ENCODE results near the gene AFF3. TPM values are rescaled to one million over a fixed set of nuclear protein-coding genes. Genes with fewer than 3 reads are reported as not detected.

The AFF3 gene
- total and polyA plus RNA-seq, 10 of the 15 experiments (the other 5 are each of a cell fraction or from before 2014, with no cell fraction given), result 0.26 to 5.5 (median 3.0) TPM

- SMC1A ChIA-PET (ENCODE audit: uncharacterized antibody, unreplicated experiment), result interaction anchor here (1.2 kb wide), 1 partner anchor 10 kb away, joined by 3 read pairs; no protein-coding TSS in a partner anchor
- no peak for FAIRE-seq
Observed at GRCh38 chr2:99789849-99790248, 352.5 kb downstream of the AFF3 start.

GRCh38 chr2:99787769-99788382 is 354.5 kb downstream of the AFF3 start:
- H3K36me3 ChIP-seq (ENCODE audit: control insufficient read depth in 2 of 2, insufficient read depth in 2 of 2, low read length in 1 of 2), result no peaks in the 10 kb centered on the region
- no peak overlapping the region for H3K4me2 ChIP-seq (ENCODE audit: control insufficient read depth, insufficient read depth)
- H3K9me3 ChIP-seq (replicated peaks; ENCODE audit: control insufficient read depth, insufficient read depth, low read length), result no peaks in the 10 kb centered on the region
- SMC1A ChIA-PET (ENCODE audit: uncharacterized antibody, unreplicated experiment), result interaction anchor here (1.3 kb wide), 1 partner anchor 15 kb away, joined by 3 read pairs; no protein-coding TSS in a partner anchor
- no peak overlapping the region for H3K4me3 ChIP-seq
- POLR2A ChIA-PET, result no interaction called here
- no TSS peak for BruUV-seq (replicated peaks)
- CTCF ChIA-PET, result no interaction called here
- FAIRE-seq (no peak), ATAC-seq (no peak), DNase-seq (ENCODE audit: low read depth, low spot score) (no peak)
- H4K20me1 ChIP-seq (ENCODE audit: control insufficient read depth, insufficient read depth), result no peaks in the 10 kb centered on the region
- no peaks in the 10 kb centered on the region for H3K79me2 ChIP-seq (ENCODE audit: control insufficient read depth, insufficient read depth, low read length)
- no peak overlapping the region for H2AFZ ChIP-seq (ENCODE audit: control insufficient read depth, low read depth, low read length)
- WGBS (ENCODE audit: insufficient coverage, insufficient replicate concordance, low lambda C conversion rate, missing lambda C conversion rate), result 70% methylated on average over 5 of the region's 5 CpGs
- no peak for TF ChIP-seq ZBTB4 (CRISPR knock-in tag; IDR thresholded peaks at IDR 0.05)
- no peak for TF ChIP-seq CHD1 (IDR thresholded peaks at IDR 0.05; ENCODE audit: low read depth, low read length)
- no peak for TF ChIP-seq JUND (IDR thresholded peaks at IDR 0.05; ENCODE audit: low read depth, low read length)
- TF ChIP-seq SP1 (IDR thresholded peaks at IDR 0.05; ENCODE audit: low read depth, low read length), result no peak
- TF ChIP-seq ELK1 (IDR thresholded peaks at IDR 0.05; ENCODE audit: low read depth, low read length), result no peak
- TF ChIP-seq BHLHE40 (IDR thresholded peaks at IDR 0.05; ENCODE audit: borderline replicate concordance in 1 of 2, low read depth in 2 of 2, low read length in 1 of 2), result no peak
- H3K27me3 ChIP-seq (replicated peaks in 1 of 2; ENCODE audit: control insufficient read depth in 2 of 2, insufficient read depth in 2 of 2, low read length in 1 of 2), result no peaks in the 10 kb centered on the region
- H3K9ac ChIP-seq (ENCODE audit: control insufficient read depth, insufficient read depth, low read length), result no peak overlapping the region
- in situ Hi-C loops (cut with MboI) (no loop called here), intact Hi-C loops (cut with micrococcal nuclease; ENCODE audit: unreplicated experiment) (no loop called here)
- no peaks in the 10 kb centered on the region for H3K4me1 ChIP-seq (ENCODE audit: control insufficient read depth, insufficient read depth, low read length)
- H3K27ac ChIP-seq (ENCODE audit: control insufficient read depth, insufficient read depth), result no peak overlapping the region
- RAD21 ChIA-PET (ENCODE audit: unreplicated experiment), result no interaction called here

More at GRCh38 chr2:99789849-99790248, 352.5 kb downstream of the AFF3 start:
- TF ChIP-seq ETV6 (conservative IDR thresholded peaks at IDR 0.05 in 1 of 2, IDR thresholded peaks at IDR 0.05 in 1 of 2; ENCODE audit: borderline replicate concordance in 1 of 2, low read depth in 1 of 2) (no peak), ATF2 (IDR thresholded peaks at IDR 0.05; ENCODE audit: low read length) (no peak), ZNF207 (IDR thresholded peaks at IDR 0.05; ENCODE audit: borderline replicate concordance) (no peak), CHD1 (IDR thresholded peaks at IDR 0.05; ENCODE audit: low read depth, low read length) (no peak)
- Histone ChIP-seq H3K36me3 (ENCODE audit: control insufficient read depth in 2 of 2, insufficient read depth in 2 of 2, low read length in 1 of 2) (no peaks in the 10 kb centered on the region), H3K27ac (ENCODE audit: control insufficient read depth, insufficient read depth) (no peak overlapping the region), H3K9ac (ENCODE audit: control insufficient read depth, insufficient read depth, low read length) (no peak overlapping the region), H3K4me1 (ENCODE audit: control insufficient read depth, insufficient read depth, low read length) (no peaks in the 10 kb centered on the region), H3K9me3 (replicated peaks; ENCODE audit: control insufficient read depth, insufficient read depth, low read length) (no peaks in the 10 kb centered on the region), H4K20me1 (ENCODE audit: control insufficient read depth, insufficient read depth) (no peaks in the 10 kb centered on the region), H3K4me3 (no peak overlapping the region), H3K27me3 (replicated peaks in 1 of 2; ENCODE audit: control insufficient read depth in 2 of 2, insufficient read depth in 2 of 2, low read length in 1 of 2) (no peaks in the 10 kb centered on the region), H3K79me2 (ENCODE audit: control insufficient read depth, insufficient read depth, low read length) (no peaks in the 10 kb centered on the region), H3K4me2 (ENCODE audit: control insufficient read depth, insufficient read depth) (no peak overlapping the region), H2AFZ (ENCODE audit: control insufficient read depth, low read depth, low read length) (no peak overlapping the region)
- no TSS peak for BruUV-seq (replicated peaks)
- in situ Hi-C loops (cut with MboI) (no loop called here), intact Hi-C loops (cut with micrococcal nuclease; ENCODE audit: unreplicated experiment) (no loop called here)
- WGBS (ENCODE audit: insufficient coverage, insufficient replicate concordance, low lambda C conversion rate, missing lambda C conversion rate), result 0% methylated on average over 1 of the region's 1 CpG
- DNase-seq (ENCODE audit: low read depth, low spot score) (no peak), ATAC-seq (no peak)
- CTCF ChIA-PET, result no interaction called here
- POLR2A ChIA-PET, result no interaction called here
- RAD21 ChIA-PET (ENCODE audit: unreplicated experiment), result no interaction called here

Data from GM12878 (cell line).